ENCODE data around the gene TBC1D22B. TPM values are rescaled to one million over a fixed set of nuclear protein-coding genes. Genes with fewer than 3 reads are reported as not detected.

TBC1D22B gene
- total and polyA plus RNA-seq, 2 of the 13 experiments (the other 11 are each of a cell fraction or from before 2014, with no cell fraction given): 9.7 to 12.9 TPM

GRCh38 chr6:37369321-37370201, 112.0 kb downstream of the TBC1D22B start (continued):
- TF ChIP-seq SNAPC4 (CRISPR knock-in tag; IDR thresholded peaks at IDR 0.05): no peak
- no peak for TF ChIP-seq REL (CRISPR knock-in tag; conservative IDR thresholded peaks at IDR 0.05)
- 0 out of 2 replicates have a peak, but pooled peaks have one; percentile 42 for TF ChIP-seq MLX (CRISPR knock-in tag; IDR thresholded peaks at IDR 0.05)
- no peak for TF ChIP-seq GABPA (IDR thresholded peaks at IDR 0.05; ENCODE audit: low read depth, low read length)
- peak; percentile 37; the same call in 1 of the 2 replicates for TF ChIP-seq GABPA (CRISPR knock-in tag; IDR thresholded peaks at IDR 0.05; ENCODE audit: low read depth)
- TF ChIP-seq HOXD1 (CRISPR knock-in tag; IDR thresholded peaks at IDR 0.05): no peak
- TF ChIP-seq NFE2L1 (CRISPR knock-in tag; IDR thresholded peaks at IDR 0.05; ENCODE audit: borderline replicate concordance): no peak
- no peak for TF ChIP-seq IKZF1 (IDR thresholded peaks at IDR 0.05)
- peak; percentile 70 for TF ChIP-seq MEIS2 (CRISPR knock-in tag; IDR thresholded peaks at IDR 0.05)
- TF ChIP-seq ZNF451 (CRISPR knock-in tag; IDR thresholded peaks at IDR 0.05): no peak
- TF ChIP-seq ZNF703 (CRISPR knock-in tag; IDR thresholded peaks at IDR 0.05; ENCODE audit: borderline replicate concordance): peak; percentile 86; the same call in 1 of the 2 replicates
- TF ChIP-seq ZFAT (CRISPR knock-in tag; conservative IDR thresholded peaks at IDR 0.05): no peak
- no peak for TF ChIP-seq ZNF800 (CRISPR knock-in tag; IDR thresholded peaks at IDR 0.05)
- no peak for TF ChIP-seq IRF1 (CRISPR knock-in tag; IDR thresholded peaks at IDR 0.05; ENCODE audit: low read depth)
- TF ChIP-seq TGIF2 (CRISPR knock-in tag; IDR thresholded peaks at IDR 0.05): peak; percentile 18; the same call in 1 of the 2 replicates
- TF ChIP-seq ARID5B (CRISPR knock-in tag; IDR thresholded peaks at IDR 0.05): peak; percentile 97
- TF ChIP-seq ZNF263 (CRISPR knock-in tag; IDR thresholded peaks at IDR 0.05): no peak

All from HepG2 (cell line).